Neural progenitor cell (in vitro differentiated cells): ENCODE measurements around the gene EFCAB11.

Experiments
- CTCF ChIP-seq: fragments of 200-600 bp; sonication (generic); IDR thresholded peaks from 2 replicates; pipeline ENCODE4 v1.5.1; 2017; ENCODE audit warnings: antibody characterized with exemption, mild to moderate bottlenecking
- EZH2phosphoT487 ChIP-seq: fragments of 200-600 bp; sonication (generic); IDR thresholded peaks from 2 replicates; pipeline ENCODE4 v1.6.1; 2017; ENCODE audit warnings: antibody characterized with exemption

- TF ChIP-seq CTCF (no peak), EZH2phosphoT487 (no peak)
Measured at GRCh38 chr14:89933002-89933401, 21.5 kb downstream of the EFCAB11 start.
